Uterus (tissue), 2 donors: ENCODE data around the gene SUSD1.

Experiments
- POLR2A ChIP-seq, 2 donors: fragments of 450-650 bp; IDR thresholded peaks; one replicate each; pipeline ENCODE4 v1.6.1; 2016; ENCODE audit warnings: antibody characterized with exemption in 2 of 2, mild to moderate bottlenecking in 1 of 2, moderate library complexity in 1 of 2
- TF ChIP-seq, protein P1 (sequence below), 4 experiments: fragments of 200-600 bp in 2 of 4; fragments of 450-650 bp in 2 of 4; sonication (generic) in 2 of 4; IDR thresholded peaks; one replicate each; pipeline ENCODE4 v1.5.1; 2016 to 2019; ENCODE audit warnings: antibody characterized with exemption in 4 of 4, mild to moderate bottlenecking in 2 of 4, moderate library complexity in 1 of 4

DNA sequence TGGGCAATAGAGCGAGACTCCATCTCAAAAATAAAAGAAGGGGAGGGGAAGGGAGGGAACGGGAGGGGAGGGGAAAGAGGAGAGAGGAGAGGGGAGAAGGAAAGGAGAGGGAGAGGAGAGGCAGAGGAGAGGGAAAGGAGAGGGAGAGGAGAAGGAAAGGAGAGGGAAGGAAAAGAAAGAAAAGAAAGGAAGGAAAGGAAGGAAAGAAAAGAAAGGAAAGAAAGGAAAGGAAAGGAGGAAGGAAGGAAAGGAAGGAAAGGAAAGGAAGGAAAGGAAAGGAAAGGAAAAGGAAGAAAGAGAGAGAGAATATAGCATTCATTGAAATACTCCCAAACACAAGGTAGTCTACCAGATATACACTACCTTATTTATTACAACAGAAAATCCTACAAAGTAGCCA is 44.8 kb downstream of the SUSD1 start:
- no peak for TF ChIP-seq POLR2A (IDR thresholded peaks at IDR 0.05)
- TF ChIP-seq, protein P1, sequence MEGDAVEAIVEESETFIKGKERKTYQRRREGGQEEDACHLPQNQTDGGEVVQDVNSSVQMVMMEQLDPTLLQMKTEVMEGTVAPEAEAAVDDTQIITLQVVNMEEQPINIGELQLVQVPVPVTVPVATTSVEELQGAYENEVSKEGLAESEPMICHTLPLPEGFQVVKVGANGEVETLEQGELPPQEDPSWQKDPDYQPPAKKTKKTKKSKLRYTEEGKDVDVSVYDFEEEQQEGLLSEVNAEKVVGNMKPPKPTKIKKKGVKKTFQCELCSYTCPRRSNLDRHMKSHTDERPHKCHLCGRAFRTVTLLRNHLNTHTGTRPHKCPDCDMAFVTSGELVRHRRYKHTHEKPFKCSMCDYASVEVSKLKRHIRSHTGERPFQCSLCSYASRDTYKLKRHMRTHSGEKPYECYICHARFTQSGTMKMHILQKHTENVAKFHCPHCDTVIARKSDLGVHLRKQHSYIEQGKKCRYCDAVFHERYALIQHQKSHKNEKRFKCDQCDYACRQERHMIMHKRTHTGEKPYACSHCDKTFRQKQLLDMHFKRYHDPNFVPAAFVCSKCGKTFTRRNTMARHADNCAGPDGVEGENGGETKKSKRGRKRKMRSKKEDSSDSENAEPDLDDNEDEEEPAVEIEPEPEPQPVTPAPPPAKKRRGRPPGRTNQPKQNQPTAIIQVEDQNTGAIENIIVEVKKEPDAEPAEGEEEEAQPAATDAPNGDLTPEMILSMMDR (IDR thresholded peaks at IDR 0.05), result no peak
